G401 (cell line): Measurements from ENCODE around the gene DYNLT3. TPM values are rescaled to one million over a fixed set of nuclear protein-coding genes. Genes with fewer than 3 reads are reported as not detected.

Source experiments
- DNase-seq: peaks from one replicate; pipeline ENCODE4 v3.0.0-alpha.2; 2015; ENCODE audit warnings: low spot score
- in situ Hi-C: cut with HindIII; loops from 2 replicates; pipeline ENCODE4 v1.10.0; 2016; ENCODE audit warnings: low sequenced_read_pairs, mixed read lengths
- total RNA-seq: library from RNA; depleted of rRNA; stranded (reverse); fragments of >200 nt; shearing (Covaris generic); gene quantifications from 2 replicates; pipeline ENCODE4 v1.2.3, GENCODE V29; 2014

DYNLT3 gene
- total RNA-seq, 1 experiment from 2014 or later, result not detected

DNA sequence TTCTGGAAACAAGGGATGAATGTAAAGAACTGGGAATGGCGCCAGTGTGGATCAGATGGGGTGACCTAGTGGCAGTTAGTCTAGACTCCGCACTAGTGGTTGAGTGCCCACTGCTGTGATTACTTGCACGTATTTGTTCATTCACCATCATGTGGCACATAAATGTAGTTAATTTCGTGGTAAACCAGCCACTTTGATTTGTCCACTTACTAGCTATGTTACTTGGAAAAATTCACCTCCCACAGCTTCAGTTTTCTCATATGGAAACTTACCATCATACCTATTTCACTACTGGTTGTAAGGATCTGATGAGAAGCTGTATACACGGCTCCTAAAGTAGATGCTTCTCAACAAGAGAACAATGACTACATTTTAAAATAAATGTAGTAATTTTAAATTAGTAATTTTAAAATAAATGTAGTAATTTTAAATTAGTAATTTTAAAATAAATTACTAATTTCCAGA is 394 bp upstream of the DYNLT3 start:
- in situ Hi-C loops, result no loop called here
- no peak for DNase-seq

DNA sequence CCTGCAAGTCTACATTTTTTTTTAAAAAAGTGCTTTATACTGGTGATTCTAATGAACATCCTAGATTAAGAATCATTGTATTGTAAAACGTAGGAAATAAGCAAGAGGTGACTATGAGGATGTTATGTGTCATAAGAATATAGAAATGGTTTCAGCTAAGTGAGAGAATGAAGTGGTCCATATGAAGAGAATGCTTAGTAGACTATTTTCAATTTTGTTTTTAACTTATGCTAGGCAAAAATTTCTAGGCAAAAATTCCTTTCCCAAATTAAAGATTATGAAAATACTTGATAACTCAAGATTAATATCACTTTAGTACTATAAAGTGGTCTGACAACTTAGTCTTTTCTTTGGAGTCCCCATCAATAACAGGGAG is 825 bp downstream of the DYNLT3 start:
- no peak for DNase-seq
- in situ Hi-C loops, result no loop called here

DNA sequence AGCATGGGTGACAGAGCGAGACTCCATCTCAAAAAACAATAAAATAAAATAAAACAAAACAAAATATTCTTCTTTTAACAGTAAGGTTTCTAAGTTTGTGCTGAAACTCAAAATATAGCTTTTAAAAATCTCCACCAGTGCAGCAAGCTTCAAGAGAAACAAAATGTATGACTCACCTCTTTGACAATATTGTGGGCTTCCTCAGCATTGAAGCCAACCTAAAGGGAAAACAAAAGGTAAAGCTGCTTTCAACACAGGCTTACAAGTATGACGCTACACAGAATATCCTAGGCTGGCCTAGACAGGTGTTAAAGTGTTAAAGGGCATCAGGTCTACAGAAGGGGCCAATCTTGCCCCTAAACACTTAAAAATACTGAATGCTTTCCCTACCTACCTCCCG is 1.2 kb downstream of the DYNLT3 start:
- peak; percentile 15 for DNase-seq
- in situ Hi-C loops, result no loop called here

DNA sequence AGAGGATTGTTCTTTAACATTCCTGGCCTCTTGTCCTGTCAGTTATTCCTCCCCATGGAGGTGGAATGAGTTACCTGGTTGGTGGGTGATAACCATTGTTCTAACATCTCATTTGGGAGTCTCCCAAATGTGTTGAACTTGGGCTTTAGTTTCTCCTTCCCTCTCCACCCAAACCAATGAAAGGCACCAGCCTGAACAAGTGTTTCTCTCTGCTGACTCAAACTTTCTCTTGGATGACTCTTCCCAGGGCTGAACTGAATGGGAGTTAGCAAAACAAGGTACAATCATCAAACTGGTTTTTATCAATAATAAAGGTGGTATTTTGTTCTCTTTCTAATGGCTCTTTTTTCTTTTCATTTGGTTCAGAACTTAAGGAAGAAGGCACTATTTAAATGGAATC is 2.7 kb downstream of the DYNLT3 start:
- DNase-seq, result no peak

DNA sequence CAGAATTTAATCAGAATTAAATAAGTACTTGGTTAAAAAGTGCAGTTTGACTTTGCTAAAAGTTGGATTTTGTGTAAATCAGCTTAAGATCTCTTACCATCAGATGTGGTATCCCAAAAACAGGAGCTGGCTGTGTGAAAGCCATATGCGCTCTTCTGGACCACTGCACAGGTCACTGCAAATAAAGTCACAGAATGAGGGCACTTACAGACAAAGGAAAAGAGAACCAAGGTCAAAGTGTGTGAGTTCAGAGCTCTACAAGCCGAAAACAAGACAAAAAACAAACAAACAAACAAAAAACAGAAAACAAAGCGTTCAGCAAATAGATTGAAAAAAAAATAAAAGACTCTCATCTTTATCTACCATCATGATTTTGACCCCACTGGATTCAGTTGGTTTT is 6.4 kb downstream of the DYNLT3 start:
- in situ Hi-C loops, result no loop called here
- no peak for DNase-seq

More for the DNA sequence above, 2.7 kb downstream of the DYNLT3 start:
- in situ Hi-C loops, result no loop called here

DNA sequence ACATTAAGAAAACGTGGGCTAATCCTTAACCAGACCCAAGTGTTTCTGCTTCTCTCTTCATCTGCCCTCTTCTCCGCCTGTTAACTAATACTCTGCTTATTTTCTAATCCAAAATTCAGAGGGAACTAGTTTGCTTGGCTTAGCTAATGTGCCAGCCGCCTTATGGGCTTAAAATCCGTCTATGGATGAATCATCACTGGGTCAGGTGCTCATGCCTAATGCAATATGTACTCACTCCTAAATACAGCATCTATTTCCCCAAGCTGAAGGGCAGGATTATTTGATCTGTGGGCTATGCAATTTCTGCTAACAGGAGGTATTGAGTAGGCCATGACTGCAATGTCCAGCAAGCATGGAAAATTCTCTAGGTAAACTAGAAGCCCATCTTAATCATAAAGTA is 12.4 kb downstream of the DYNLT3 start:
- no peak for DNase-seq
- in situ Hi-C loops, result no loop called here

DNA sequence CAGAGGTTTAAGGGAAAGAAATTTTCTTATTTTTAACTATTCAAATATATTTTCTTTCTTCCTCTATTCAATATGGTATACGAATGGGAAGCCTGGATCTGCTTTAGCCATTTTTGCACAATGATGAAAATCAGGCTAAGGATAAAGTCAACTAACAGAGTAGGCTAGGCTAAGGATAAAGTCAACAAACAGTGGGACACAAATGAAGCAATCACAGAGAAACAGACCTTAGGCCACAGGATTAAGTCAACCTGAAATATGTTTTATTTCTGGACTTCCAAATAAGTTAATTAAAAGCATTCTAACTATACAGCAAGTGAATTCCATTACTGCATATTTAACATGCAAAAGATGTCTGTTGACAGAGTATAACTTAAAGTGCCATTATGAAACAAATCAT is 17.0 kb downstream of the DYNLT3 start:
- in situ Hi-C loops, result no loop called here
- no peak for DNase-seq

DNA sequence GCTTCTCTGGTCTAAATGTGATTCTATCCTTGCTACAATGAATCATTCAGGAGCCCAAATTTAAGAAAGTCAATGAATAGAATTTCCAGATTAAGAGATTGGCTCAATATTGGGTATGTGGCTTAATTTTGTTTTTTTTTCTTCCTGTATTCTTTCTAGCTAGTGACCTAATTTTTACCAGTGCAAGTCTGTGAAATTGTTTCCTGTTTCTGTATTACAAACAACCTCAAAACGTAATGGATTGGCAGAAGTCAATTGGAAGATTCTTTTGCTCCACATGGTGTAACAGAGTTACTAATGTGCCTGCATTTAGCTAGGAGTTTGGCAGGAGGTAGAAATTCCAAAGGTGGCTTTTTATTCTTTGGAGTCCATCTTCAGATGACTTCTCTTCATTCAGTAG is 17.6 kb downstream of the DYNLT3 start:
- in situ Hi-C loops, result no loop called here

DNA sequence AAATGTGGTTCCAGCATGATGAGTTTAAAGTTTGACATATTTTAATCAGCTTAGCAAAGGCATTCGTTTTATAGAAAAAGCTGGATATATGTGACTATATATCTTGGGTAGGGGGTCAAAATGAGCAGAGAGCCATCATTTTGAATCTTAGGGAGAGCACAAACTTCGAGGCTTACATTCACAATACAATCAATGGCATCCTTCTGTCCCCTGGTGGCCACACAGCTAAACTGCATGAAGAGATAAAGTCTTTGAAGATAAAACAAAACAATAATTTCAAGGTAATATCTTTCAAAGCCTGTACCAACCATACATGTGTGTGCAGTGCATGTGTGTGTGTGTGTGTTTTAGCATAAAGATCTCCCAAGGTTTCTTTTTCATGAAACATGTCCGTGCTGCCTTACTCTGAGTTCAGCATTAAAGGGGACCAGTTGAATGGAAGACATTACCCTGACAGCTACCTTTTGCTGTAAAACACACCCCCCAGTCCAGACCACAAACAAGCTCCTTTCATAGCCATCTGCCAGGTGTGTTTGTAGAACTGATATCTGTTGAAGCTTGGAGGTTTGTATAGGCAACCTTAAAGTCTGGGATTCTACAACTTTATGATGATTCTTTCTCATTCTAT is 22.0 kb downstream of the DYNLT3 start:
- DNase-seq, result peak; percentile 36
- in situ Hi-C loops, result no loop called here

More for the DNA sequence above, 17.6 kb downstream of the DYNLT3 start:
- DNase-seq, result no peak

DNA sequence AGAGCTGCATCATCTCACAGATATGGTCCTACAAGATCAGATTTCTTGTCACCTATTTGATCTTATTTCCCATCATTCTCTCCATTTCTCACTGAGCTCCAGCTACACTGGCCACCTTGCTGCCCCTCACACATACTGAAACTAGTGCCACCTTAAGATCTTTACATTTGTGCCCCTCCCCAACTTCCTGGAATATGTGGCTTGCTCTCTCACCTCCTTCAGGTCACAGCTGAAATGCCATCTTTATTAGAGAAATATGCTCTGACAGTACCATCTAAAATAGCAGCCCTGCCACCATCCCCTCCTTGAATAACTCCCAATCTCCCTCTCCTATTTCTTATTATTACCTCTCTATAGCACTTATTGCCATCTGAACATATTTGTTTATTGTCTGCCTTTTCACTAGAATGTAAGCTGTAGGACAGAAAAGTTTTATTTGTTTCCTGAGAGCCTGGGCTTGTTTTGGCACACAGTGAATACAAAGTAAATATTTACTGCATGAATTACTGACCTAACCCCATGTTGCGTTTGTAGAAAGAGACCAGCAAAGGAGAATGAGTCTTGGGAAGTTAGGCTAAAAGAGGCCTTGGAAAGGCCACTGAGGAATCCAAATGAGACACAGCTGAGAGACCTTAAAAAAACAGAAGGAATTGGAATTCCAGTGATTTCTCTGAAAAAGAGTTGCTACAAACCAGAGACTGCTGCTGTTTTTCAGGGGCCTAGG is 22.7 kb downstream of the DYNLT3 start:
- DNase-seq, result no peak
- in situ Hi-C loops, result no loop called here

DNA sequence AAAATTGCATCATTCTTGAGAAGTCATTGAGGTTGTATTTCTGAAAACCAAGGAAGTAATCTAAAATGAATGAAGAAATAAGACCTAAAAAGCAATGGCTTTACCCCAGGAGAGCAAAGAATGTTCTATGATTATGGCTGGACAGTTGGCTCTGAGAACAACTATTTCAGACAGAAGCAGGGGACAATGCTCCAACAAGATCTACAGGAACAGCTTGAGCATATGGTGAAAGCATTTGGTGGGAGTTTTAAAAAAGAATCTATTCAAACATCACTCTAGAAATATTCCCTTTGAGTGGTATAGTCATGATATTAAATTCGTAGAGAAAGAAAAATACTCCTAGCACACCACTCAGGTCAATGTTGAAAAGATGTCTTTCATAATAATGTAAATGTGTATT is 26.7 kb downstream of the DYNLT3 start:
- DNase-seq, result peak; percentile 0
- in situ Hi-C loops, result no loop called here

DNA sequence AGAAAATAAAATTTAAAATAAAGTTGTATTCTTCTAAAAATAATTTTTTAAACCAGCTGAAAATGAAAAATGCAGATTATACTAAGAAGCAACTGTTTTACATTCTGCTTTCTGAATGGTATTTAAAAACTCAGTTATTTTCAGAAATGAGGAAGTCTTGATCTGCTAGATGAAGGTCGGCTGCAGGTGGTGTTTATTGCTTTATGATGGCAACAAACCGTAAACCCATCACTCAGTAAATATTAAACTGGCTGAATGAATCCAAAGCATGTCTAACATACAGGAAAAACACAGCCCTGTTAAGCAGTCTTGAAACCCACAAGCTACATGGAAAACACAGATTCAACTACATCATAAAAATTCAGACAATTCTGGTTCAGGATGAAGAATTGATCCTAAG is 29.3 kb downstream of the DYNLT3 start:
- in situ Hi-C loops, result no loop called here
- no peak for DNase-seq

DNA sequence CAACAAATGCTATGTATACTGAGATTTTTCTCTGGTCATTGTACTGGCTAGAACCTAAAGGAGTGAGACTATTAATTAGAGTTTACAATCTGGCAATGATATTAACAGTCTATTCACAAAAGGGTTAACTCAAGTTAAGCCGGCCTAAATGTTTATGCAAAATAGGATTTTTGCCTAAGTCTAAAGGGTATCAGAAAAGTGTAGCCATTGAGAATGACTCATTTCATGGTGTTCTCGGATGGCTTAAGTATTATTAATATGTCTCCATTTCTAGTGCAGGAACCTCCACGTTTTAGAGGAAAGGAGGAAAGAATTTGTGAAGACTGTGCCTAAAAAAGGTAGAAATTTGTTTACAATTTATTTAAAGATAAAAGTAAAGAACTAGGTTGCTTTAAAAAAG is 29.8 kb downstream of the DYNLT3 start:
- in situ Hi-C loops, result no loop called here

DNA sequence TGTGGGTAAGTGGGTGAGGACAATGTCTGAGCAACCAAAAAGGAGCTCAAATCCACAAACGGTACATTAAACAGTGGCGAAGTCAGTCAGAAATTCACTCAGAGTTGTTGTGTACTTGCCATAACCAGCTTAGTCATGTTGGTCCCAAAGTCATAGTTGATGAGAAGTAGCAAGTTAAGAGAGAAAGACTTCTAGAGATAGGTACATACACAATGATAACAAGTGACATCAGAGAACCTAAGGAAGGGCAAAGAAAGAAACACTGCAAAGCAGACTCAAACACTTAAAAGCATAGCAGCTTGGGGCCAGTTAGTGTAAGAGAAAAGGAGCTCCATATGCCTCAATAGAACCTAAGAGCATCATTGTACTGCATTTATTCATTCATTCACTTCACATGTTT is 30.2 kb downstream of the DYNLT3 start:
- in situ Hi-C loops, result no loop called here
- no peak for DNase-seq

More for the DNA sequence above, 29.8 kb downstream of the DYNLT3 start:
- no peak for DNase-seq

DNA sequence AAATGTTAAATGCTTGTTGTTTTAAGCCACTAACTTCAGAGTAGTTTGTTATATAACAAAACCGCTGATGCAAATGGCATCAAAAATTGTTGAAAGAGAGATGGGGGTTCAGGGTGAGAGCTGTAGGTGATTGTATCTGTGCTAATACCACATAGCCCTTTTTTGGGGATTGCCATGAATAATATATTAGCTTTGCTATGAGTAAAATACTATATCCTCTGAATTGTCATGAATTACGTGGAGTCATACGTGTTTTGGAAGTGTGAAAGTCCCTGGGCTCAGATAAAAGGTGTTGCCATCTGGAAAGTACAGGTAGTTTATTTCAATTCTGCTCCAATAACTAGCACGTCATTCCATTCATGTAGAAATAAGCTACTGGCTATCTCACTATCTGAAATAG is 30.6 kb downstream of the DYNLT3 start:
- in situ Hi-C loops, result no loop called here
- no peak for DNase-seq

DNA sequence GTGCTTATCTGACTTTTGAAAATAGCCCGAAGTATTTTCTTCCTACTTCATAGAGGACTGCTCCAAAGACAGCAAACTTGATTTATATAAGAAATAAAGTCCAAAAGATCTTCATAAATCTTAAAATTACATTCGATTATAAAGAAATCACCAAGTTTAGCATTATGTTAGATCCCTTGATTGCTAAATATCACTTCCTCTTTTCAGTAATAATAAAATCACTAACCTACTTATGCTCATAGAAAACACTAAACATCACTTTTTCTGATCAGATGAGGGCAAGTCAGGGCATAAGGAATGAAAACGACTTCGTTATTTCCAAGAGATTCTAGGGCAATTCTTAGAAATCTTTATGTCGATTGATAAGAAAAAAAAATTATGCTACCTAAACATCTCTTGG is 32.0 kb downstream of the DYNLT3 start:
- in situ Hi-C loops, result no loop called here
- DNase-seq, result no peak

DNA sequence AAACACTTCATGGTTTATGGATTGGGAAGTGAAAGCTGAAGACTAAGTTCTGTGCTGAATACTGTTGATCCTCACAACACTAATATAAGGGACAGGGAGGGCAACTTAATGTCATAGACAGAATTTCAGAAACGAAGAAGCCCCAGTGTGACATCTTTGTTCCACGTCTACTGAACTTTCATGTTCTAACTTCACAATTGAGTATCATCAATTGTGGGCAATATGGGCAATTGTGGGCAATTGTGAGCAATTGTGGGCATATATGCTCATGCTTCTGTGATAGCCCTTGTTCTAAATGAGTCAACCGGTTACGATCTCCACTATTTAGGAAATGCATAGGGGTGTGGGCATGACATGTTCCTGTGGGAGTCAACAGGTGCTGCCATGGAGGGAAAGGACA is 33.8 kb downstream of the DYNLT3 start:
- in situ Hi-C loops, result no loop called here

DNA sequence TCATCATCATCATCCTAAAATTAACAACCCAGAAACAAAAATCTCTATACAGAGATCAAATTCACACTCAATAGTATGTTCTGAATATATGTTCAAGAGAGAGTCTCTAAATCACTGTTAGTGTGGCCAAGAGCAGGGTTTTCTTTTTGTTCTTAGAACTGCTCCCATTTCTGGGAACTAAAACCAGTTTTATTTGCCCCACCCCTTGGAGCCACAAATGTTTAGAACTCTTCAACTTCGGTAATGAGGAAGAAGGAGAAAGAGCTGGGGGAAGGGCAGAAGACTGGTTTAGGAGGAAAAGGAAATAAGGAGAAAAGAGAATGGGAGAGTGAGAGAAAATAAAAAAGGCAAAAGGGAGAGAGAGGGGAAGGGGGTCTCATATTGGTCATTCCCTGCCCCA is 35.3 kb downstream of the DYNLT3 start:
- in situ Hi-C loops, result no loop called here
- no peak for DNase-seq

More for the DNA sequence above, 33.8 kb downstream of the DYNLT3 start:
- no peak for DNase-seq

DNA sequence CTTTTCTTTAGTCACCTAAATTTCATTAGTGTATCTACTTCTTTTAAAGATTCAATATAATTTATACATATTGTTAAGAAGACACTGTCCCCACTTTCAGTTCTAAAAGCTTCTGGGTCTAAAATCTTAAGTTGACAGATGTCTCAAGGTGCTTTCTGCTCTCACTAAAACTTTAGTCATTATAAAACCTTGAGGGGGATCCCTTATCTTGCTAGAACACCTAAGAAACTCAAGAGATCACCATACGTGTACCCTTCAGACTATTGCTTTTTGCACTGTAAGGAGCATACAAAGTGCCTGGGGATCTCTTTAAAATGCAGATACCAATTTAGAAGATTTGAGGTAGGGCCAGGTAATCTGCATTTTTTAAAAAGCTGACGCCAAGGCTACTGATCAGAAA is 37.4 kb downstream of the DYNLT3 start:
- in situ Hi-C loops, result no loop called here
- no peak for DNase-seq

DNA sequence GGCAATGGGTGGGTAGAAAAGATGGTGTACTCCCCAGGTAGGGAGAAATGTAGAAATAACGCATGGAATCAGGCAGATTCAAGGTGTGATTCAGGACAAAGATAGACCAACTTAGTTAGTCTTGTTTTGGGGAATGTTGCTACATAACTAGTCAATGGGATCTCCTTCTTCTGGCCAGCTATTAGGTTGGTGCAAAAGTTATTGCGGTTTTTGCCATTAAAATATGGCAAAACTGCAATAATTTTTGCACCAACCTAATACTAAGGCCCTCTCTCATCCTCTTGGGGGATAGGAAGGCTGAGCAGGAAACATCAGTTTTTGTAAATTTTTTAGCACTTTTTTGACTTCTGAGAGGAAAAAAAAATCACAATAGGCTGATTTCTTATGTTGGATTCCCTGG is 44.3 kb downstream of the DYNLT3 start:
- DNase-seq, result no peak
- in situ Hi-C loops, result no loop called here

DNA sequence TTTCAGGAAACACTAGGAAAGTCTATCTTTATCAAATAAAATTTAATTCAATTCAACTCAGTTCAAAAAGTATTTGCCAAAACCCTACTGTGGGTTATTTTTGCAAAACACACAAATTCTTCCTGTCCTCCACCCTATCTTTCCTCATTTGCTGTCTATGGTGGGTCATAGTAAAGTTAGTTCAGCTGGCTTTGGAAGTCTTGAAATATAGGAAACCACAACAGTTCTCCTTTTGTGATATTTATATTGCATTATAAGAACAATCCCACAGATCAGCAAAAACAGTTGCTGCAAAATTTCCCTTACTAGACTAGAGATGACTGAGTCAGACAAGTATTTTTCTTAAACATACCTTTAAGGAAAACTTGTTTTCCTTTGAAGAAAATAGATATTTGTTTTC is 45.3 kb downstream of the DYNLT3 start:
- no peak for DNase-seq
- in situ Hi-C loops, result no loop called here
